PC-3 (cell line): ENCODE data around the gene GLYAT.

Experiments
- EZH2 ChIP-seq: fragments of 300-600 bp; sonication (generic); IDR thresholded peaks from one replicate; pipeline ENCODE4 v1.6.1; 2017; ENCODE audit warnings: antibody characterized with exemption, mild to moderate bottlenecking, low read length; ENCODE audit not compliant: unreplicated experiment
- TF ChIP-seq, protein P1 (sequence below): fragments of 300-600 bp; sonication (generic); conservative IDR thresholded peaks from 2 replicates; pipeline ENCODE4 v1.5.1; 2017; ENCODE audit warnings: antibody characterized with exemption, low read depth, mild to moderate bottlenecking, low read length

DNA sequence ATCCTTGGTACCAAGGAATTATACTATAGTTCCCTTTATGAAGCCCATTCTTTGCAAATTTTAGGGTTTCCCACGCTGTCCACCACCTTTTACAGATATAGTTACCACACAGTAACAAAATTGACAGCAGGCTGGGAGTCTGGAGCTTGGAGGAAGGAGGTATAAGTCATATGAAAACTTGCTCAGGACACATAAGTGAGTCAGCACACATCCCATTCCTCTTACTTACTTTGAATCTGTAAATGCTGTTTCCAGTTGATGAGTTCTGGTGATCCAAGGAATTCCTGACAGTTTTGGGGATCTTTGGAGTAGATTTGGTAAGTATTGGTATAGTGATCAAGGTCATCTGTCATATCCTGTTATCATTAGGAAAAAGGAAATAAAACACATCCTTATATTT, 19.2 kb downstream of the GLYAT start:
- TF ChIP-seq, protein P1, sequence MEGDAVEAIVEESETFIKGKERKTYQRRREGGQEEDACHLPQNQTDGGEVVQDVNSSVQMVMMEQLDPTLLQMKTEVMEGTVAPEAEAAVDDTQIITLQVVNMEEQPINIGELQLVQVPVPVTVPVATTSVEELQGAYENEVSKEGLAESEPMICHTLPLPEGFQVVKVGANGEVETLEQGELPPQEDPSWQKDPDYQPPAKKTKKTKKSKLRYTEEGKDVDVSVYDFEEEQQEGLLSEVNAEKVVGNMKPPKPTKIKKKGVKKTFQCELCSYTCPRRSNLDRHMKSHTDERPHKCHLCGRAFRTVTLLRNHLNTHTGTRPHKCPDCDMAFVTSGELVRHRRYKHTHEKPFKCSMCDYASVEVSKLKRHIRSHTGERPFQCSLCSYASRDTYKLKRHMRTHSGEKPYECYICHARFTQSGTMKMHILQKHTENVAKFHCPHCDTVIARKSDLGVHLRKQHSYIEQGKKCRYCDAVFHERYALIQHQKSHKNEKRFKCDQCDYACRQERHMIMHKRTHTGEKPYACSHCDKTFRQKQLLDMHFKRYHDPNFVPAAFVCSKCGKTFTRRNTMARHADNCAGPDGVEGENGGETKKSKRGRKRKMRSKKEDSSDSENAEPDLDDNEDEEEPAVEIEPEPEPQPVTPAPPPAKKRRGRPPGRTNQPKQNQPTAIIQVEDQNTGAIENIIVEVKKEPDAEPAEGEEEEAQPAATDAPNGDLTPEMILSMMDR: no peak
- TF ChIP-seq EZH2: no peak
